A549 (cell line): ENCODE results near the gene EIF4B.

Experiments used
- CTCF ChIP-seq: fragments of >200 bp; sonication (Bioruptor Twin); formaldehyde crosslinking; IDR thresholded peaks from 3 replicates; pipeline ENCODE4 v1.5.1; 2016
- GATA3 ChIP-seq: IDR thresholded peaks from 2 replicates; pipeline ENCODE4 v1.6.1; 2012; ENCODE audit warnings: borderline replicate concordance
- JUN ChIP-seq, 2 experiments: fragments of >200 bp; sonication (Bioruptor Twin); formaldehyde crosslinking; IDR thresholded peaks; 2 replicates in 1 of 2; 3 replicates in 1 of 2; pipeline ENCODE4 v1.6.1; 2016 to 2017
- JUNB ChIP-seq: fragments of >200 bp; sonication (Bioruptor Twin); formaldehyde crosslinking; IDR thresholded peaks from 2 replicates; pipeline ENCODE4 v1.6.1; 2016
- NPAS2 ChIP-seq: fragments of 250-450 bp; sonication (Bioruptor Pico); IDR thresholded peaks from 2 replicates; pipeline ENCODE4 v1.8.0; 2022; ENCODE audit warnings: mild to moderate bottlenecking, moderate library complexity, borderline replicate concordance
- NR3C1 ChIP-seq: fragments of >200 bp; sonication (Bioruptor Twin); formaldehyde crosslinking; IDR thresholded peaks from 3 replicates; pipeline ENCODE4 v1.6.1; 2017

DNA sequence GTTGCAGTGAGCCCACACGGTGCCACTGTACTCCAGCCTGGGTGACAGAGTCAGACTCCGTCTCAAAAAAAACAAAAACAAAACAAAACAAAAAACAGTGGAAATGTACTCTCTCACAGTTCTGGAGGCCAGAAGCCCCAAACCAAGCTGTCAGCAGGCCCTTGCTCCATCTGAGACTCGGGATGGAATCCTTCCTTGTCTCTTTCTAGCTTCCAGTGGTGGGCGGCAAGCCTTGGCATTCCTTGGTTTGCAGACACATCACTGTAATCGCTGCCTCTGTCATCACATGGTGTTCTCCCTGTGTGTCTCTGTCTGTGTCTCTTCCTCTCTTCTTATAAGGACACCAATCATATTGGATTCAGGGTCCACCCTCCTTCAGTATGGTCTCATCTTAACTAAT is 50.0 kb downstream of the EIF4B start:
- TF ChIP-seq NPAS2 (CRISPR knock-in tag): no peak
- no peak for TF ChIP-seq JUNB
- TF ChIP-seq CTCF: no peak
- TF ChIP-seq JUN (IDR thresholded peaks at IDR 0.05): no peak
- TF ChIP-seq NR3C1: no peak
- TF ChIP-seq GATA3: no peak
